ENCODE measurements around the gene SLC6A18.

Gene SLC6A18

DNA sequence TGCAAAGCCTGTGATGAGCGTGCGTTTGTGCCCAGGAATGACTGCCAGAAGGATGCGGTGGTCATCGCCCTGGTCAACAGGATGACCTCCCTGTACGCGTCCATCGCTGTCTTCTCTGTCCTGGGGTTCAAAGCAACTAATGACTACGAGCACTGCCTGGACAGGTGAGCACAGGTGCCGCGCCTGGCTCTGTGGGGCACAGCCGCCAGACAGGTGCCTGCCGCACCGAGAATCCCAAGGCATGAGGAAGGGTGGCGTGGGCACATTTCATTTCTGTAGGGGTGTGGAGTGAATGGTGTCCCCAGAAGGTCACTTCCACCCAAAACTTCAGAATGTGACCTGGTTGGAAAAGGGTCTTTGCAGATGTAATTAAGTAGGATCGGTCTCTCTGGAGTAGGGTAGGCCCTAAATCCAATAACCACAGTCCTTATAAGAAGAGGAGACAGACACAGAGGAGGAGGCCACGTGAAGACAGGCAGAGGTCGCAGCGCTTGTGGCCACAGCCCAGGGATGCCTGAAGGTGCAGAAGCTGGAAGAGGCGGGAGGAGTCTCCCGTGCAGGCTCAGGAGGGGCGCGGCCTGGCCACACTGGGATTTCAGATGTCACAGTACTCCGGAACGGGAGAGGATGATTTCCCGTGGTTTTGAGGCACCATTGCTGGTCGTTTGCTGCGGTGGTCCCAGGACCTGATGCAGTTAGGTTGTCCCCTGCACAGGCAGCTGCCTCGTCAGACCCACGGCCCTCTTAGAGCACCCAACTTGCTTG, 15.5 kb downstream of the SLC6A18 start:
- TF ChIP-seq CTCF (conservative IDR thresholded peaks at IDR 0.05) = no peak
- TF ChIP-seq ZFX (IDR thresholded peaks at IDR 0.05) = no peak
- no peak overlapping the region for H3K27ac ChIP-seq

DNA sequence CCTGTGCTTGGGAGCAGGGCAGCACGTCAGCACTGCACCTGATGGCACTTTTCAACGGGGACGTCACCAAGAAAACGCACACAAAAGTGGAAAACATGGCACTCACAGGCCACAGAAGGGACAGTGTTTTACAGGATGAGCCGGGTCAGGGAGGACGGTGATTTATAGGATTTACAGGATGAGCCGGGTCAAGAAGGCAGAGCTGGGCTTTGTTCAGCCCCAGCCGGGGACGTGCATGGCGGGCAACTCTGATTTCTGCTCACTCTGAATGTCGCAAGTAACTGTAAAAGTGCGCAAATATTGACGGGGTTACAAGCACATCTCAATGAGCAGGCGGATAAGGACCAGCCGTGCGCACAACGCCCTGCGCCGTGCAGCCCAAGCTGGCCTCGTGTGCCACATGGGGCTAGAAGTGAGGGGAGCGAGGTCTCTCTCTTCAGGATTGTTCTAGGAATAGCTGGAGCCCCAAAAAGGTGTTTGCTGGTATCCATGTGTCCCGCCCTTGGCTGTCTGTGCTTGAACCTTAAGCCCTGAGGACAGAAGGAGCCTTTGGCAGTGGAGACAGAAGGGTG, 16.4 kb downstream of the SLC6A18 start:
- no peak for TF ChIP-seq ZFX (IDR thresholded peaks at IDR 0.05)
- TF ChIP-seq CTCF (conservative IDR thresholded peaks at IDR 0.05) = no peak
- H3K27ac ChIP-seq = no peak overlapping the region

DNA sequence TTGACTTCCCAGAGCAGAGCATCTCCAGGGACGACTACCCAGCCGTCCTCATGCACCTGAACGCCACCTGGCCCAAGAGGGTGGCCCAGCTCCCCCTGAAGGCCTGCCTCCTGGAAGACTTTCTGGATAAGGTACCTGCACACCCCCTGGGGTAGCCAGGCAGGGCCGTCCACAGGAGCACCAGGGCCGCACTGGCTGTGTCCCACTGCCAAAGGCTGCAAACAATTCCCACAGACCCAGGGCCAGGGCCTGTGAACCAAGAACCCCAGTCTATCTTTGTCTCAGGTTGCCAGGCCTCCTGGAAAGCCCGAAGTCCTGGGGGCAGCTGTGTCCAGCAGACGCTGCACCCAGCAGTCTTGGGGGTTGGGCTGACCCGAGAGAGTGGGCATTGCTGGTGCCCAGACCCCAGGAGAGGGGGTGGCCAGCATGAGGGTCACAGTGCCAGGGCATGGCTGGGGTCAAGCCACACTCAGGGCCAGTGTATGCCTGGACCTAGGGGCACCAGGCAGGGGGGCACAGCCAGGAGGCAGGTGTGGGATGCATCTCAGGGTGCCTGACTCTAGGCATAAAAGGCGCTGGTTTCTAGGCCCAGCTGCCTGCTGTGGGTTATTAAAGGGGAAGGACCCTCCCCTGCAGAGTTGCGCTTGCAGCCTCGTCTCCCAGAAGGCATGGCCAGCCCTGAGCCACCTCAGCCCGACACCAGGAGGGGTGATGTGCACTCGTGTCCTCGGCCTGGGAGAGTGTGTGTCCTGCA, 17.7 kb downstream of the SLC6A18 start:
- TF ChIP-seq CTCF (conservative IDR thresholded peaks at IDR 0.05) = no peak
- no peak for TF ChIP-seq ZFX (IDR thresholded peaks at IDR 0.05)
- no peak overlapping the region for H3K27ac ChIP-seq

- H3K27ac ChIP-seq = no peak overlapping the region
- TF ChIP-seq CTCF (conservative IDR thresholded peaks at IDR 0.05) (no peak), ZFX (IDR thresholded peaks at IDR 0.05) (no peak)
Measured at GRCh38 chr5:1243487-1244130, 18.4 kb downstream of the SLC6A18 start.

- TF ChIP-seq ZFX (IDR thresholded peaks at IDR 0.05) (no peak), CTCF (conservative IDR thresholded peaks at IDR 0.05) (no peak)
- H3K27ac ChIP-seq = no peak overlapping the region
Measured at GRCh38 chr5:1244255-1244654, 19.1 kb downstream of the SLC6A18 start.

GRCh38 chr5:1244976-1245375, 19.8 kb downstream of the SLC6A18 start:
- no peak overlapping the region for H3K27ac ChIP-seq
- TF ChIP-seq ZFX (IDR thresholded peaks at IDR 0.05) (no peak), CTCF (conservative IDR thresholded peaks at IDR 0.05) (no peak)
